Right cardiac atrium (tissue), 5 donors: ENCODE results near the gene CEP162. TPM values are rescaled to one million over a fixed set of nuclear protein-coding genes. Genes with fewer than 3 reads are reported as not detected.
"Not testable (repeated sequence)": the region's sequence is repeated elsewhere in the genome, so short reads cannot be mapped to it uniquely, and the experiment has no call there.

Source experiments
- ATAC-seq, 2 donors: fragments of 200-7000 bp; cut with Tn5 transposase; one replicate each; pipeline versions ENCODE4 v1.8.0 to v1.9.1; 2020; ENCODE audit warnings: moderate library complexity in 2 of 2, mild to moderate bottlenecking in 1 of 2
- DNase-seq, 3 donors: peaks; one replicate each; pipeline ENCODE4 v3.0.0-alpha.2; 2020
- H3K27ac ChIP-seq: one replicate; pipeline ENCODE4 v1.5.1; 2013; ENCODE audit warnings: mild to moderate bottlenecking, low read length, control low read depth, moderate library complexity
- H3K27me3 ChIP-seq: one replicate; pipeline ENCODE4 v1.6.1; 2013; ENCODE audit not compliant: control insufficient read depth, insufficient read depth
- H3K4me1 ChIP-seq: one replicate; pipeline ENCODE4 v1.6.1; 2013; ENCODE audit warnings: low read length; ENCODE audit not compliant: control insufficient read depth, insufficient read depth
- H3K4me3 ChIP-seq: one replicate; pipeline ENCODE4 v1.5.1; 2013; ENCODE audit warnings: low read length, control low read depth
- H3K9me3 ChIP-seq: one replicate; pipeline ENCODE4 v1.6.1; 2013; ENCODE audit warnings: low read length; ENCODE audit not compliant: control insufficient read depth
- WGBS: extraction: QIAGEN DNeasy Blood & Tissue Kit; methylation state at CpG from one replicate; pipeline ENCODE4 v1.1.7; 2013; 5-methylcytosine and 5-hydroxymethylcytosine counted together
- intact Hi-C, 4 donors: fragments of 100-400 bp; cut with DNase I; formaldehyde crosslinking; loops; one replicate each; pipeline versions ENCODE4 v1.11.0 to v1.14.0; 2022 to 2023
- polyA plus RNA-seq: library from polyadenylated mRNA; stranded (reverse); fragments of 200-250 nt; gene quantifications from one replicate; pipeline ENCODE4 v1.2.3, GENCODE V29; 2013
- total RNA-seq, 4 donors: library from RNA; stranded (reverse); fragmentation: NEBNext Ultra II Directional; extraction: Animal tissue kit (Norgen Biotek cat#: 25700); gene quantifications; one replicate each; pipeline ENCODE4 v1.2.1, GENCODE V29; 2021
- donor health status: healthy with polysubstance abuse.
- donor health status: DM: no; HTN: yes; CAD: no.
- donor health status: DM: no; HTN: no; CAD: no.
- donor health status: DM: no; HTN: yes; CAD: no; lungs with severe emphysema.
- donor health status: DM: yes; HTN: yes; CAD: no.

CEP162 gene
- total and polyA plus RNA-seq, 5 donors = 3.0 to 6.0 (median 4.7) TPM

GRCh38 chr6:84114933-84115594 lies 112.4 kb downstream of the CEP162 start:
- H3K4me1 ChIP-seq, H3K27ac ChIP-seq, DNase-seq, intact Hi-C loops, ATAC-seq, H3K4me3 ChIP-seq, H3K27me3 ChIP-seq, H3K9me3 ChIP-seq: not testable (repeated sequence)
- 77% methylated on average over 8 of the region's 8 CpGs for WGBS

- H3K4me3 ChIP-seq, H3K9me3 ChIP-seq, H3K27me3 ChIP-seq, H3K27ac ChIP-seq, ATAC-seq, DNase-seq, H3K4me1 ChIP-seq, intact Hi-C loops: not testable (repeated sequence)
- WGBS = 70% methylated on average over 1 of the region's 1 CpG
Observed at GRCh38 chr6:84111351-84111750, 116.1 kb downstream of the CEP162 start.

- Histone ChIP-seq H3K27ac (no peak overlapping the region), H3K4me3 (no peak overlapping the region), H3K4me1 (no peaks in the 10 kb centered on the region), H3K27me3 (no peaks in the 10 kb centered on the region), H3K9me3 (no peaks in the 10 kb centered on the region)
- intact Hi-C loops = no loop called here
- no peak for DNase-seq
- no peak for ATAC-seq
Observed at GRCh38 chr6:84107495-84107894, 119.9 kb downstream of the CEP162 start.

GRCh38 chr6:84105215-84105924 lies 122.1 kb downstream of the CEP162 start:
- H3K27ac ChIP-seq, H3K9me3 ChIP-seq, intact Hi-C loops, H3K4me1 ChIP-seq, DNase-seq, ATAC-seq, H3K4me3 ChIP-seq, H3K27me3 ChIP-seq: not testable (repeated sequence)
- 86% methylated on average over 3 of the region's 3 CpGs for WGBS

DNA sequence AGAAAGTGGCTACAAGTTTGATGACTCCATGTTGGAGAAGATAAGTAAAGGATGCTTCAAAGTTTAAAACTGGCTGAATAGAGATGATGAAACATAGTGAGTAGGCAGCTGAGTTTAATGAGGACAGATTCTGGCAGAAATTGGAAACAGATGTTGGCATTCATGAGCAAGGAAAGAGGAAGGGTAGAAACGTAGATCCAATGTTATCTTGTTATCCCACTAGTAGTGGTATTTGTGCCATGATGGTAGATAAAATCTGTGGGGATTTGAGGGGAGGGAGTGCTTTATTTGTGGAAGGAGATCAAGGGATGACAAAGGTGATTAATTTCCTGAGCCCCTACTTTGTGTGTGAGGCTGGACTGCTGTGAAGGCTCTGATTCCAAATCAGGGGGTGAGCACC lies 124.4 kb downstream of the CEP162 start:
- WGBS = 17% methylated on average over 1 of the region's 1 CpG
- H3K9me3 ChIP-seq = no peaks in the 10 kb centered on the region
- DNase-seq (no peak), ATAC-seq (no peak)
- no peak overlapping the region for H3K27ac ChIP-seq
- H3K4me1 ChIP-seq = no peaks in the 10 kb centered on the region
- intact Hi-C loops = no loop called here
- no peaks in the 10 kb centered on the region for H3K27me3 ChIP-seq
- H3K4me3 ChIP-seq = no peak overlapping the region

GRCh38 chr6:84095156-84095555 lies 132.3 kb downstream of the CEP162 start:
- H3K27me3 ChIP-seq = no peaks in the 10 kb centered on the region
- DNase-seq (no peak), ATAC-seq (no peak)
- H3K9me3 ChIP-seq = no peaks in the 10 kb centered on the region
- intact Hi-C loops = no loop called here
- no peaks in the 10 kb centered on the region for H3K4me1 ChIP-seq
- no peak overlapping the region for H3K4me3 ChIP-seq
- no peak overlapping the region for H3K27ac ChIP-seq

DNA sequence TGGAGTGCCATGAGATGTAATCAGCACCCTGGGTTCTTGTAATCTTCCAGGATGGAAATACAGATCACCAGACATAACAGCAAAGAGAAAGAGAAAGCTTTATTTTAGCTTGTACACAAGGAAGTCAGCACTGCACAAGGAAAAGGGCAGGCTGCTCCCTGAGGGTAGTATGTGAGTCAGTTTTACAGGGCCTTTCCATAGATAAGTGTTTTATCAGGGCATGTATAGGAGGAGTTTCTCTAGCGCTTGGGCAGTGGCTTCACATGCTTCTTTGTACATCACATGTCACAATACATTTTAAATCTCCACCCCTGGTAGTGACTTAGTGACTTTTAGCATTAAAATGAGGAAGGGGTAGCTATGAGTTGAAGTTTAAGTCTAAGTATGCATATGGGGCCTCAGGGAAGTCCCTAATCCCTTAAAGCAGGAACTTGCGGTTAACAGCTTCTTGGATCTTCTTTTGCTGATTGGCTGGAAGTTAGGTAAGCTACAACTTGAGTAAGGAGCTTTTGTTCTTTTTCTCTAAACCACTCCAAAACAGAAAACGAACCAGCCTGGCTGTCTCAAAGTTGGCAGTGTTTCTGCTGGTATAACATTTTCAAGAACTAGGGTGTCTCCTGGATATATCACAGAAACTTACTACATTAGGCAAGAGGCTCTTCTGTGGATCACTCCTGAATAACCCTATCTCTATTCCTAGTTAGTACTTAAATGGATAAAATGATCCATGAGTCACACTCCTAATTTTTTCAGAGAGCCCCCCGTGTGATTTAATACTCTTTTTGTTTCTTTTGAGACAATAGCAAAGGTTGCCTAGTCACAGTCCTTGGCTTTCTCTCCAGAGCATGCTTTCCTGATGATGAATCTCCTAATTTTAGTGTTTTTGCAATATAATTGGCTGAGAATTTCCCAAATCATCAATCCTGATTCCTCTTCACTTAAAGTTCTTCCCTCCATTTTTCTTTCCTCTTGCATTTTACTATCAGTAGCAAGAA lies 133.7 kb downstream of the CEP162 start:
- WGBS = 73% methylated on average over 4 of the region's 4 CpGs
- no peak overlapping the region for H3K4me3 ChIP-seq
- no peaks in the 10 kb centered on the region for H3K4me1 ChIP-seq
- DNase-seq (no peak), ATAC-seq (no peak)
- no peaks in the 10 kb centered on the region for H3K27me3 ChIP-seq
- no peaks in the 10 kb centered on the region for H3K9me3 ChIP-seq
- intact Hi-C loops = no loop called here
- no peak overlapping the region for H3K27ac ChIP-seq

GRCh38 chr6:84089552-84089951 lies 137.9 kb downstream of the CEP162 start:
- Histone ChIP-seq H3K4me3 (no peak overlapping the region), H3K9me3 (no peaks in the 10 kb centered on the region), H3K4me1 (no peaks in the 10 kb centered on the region), H3K27me3 (no peaks in the 10 kb centered on the region), H3K27ac (no peak overlapping the region)
- ATAC-seq (peak in 1 of 2 donors; percentile 24), DNase-seq (peak in 1 of 3 donors; percentile 61)
- intact Hi-C loops = no loop called here
- WGBS = 51% methylated on average over 3 of the region's 3 CpGs

DNA sequence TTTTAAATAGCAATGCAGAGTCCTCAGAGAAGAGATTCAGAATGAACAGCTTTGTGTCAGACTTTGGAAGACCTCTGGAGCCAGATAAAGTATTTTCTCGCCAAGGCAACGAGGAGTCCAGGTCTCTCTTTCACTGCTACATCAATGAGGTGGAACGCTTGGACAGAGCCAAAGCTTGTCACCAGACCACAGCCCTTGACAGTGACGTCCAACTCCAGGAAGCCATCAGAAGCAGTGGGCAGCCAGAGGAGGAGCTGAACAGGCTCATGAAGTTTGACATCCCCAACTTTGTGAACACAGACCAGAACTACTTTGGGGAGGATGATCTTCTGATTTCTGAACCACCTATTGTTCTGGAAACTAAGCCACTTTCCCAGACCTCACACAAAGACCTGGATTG lies 138.4 kb downstream of the CEP162 start:
- intact Hi-C loops = no loop called here
- Histone ChIP-seq H3K4me1 (no peaks in the 10 kb centered on the region), H3K27me3 (no peaks in the 10 kb centered on the region), H3K27ac (no peak overlapping the region), H3K4me3 (no peak overlapping the region), H3K9me3 (no peaks in the 10 kb centered on the region)
- peak in 2 of 3 donors; percentile 14 to 67 for DNase-seq
- peak; percentile 42 to 75 for ATAC-seq
- WGBS = 40% methylated on average over 4 of the region's 4 CpGs

DNA sequence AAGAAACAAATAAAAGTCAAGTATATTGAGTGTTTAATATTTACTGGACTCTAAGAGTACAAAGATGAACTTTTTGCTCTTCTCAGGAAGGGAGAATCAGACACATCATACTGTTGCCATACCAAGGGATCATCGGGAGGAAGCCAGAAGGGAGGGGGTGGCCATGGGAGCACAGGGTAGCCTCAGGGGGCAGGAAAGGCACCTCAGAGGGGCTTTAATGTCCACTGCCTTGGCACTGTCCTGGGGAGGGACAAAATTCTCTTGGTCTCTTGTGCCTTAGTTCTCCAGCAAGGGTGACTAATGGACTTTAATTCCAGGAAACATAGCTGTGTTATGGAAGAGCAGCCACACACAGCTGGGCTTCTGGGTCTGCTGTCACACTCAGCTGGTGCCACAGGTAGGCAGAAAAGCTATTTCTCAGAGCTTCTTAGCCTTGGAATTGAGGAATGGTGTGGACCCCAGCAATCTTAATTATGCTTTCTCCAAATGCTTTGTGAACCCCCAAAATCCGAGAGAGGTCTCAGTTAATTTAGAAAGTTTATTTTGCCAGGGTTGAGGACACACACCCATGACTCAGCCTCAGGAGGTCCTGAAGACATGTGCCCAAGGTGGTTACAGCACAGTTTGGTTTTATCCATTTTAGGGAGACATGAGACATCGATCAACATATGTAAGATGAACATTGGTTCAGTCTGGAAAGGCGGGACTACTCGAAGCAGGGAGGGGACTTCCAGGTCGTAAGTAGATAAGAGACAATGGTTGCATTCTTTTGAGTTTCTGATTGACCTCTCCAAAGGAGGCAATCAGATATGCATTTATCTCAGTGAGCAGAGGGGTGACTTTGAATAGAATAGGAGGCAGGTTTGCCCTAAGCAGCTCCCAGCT lies 140.7 kb downstream of the CEP162 start:
- no peak for DNase-seq
- H3K27me3 ChIP-seq = no peaks in the 10 kb centered on the region
- no peaks in the 10 kb centered on the region for H3K4me1 ChIP-seq
- H3K9me3 ChIP-seq = no peaks in the 10 kb centered on the region
- no peak overlapping the region for H3K27ac ChIP-seq
- ATAC-seq = no peak
- intact Hi-C loops = no loop called here
- 73% methylated on average over 6 of the region's 6 CpGs for WGBS
- H3K4me3 ChIP-seq = no peak overlapping the region
